GM13977 (cell line): Measurements from ENCODE around the gene RBSN.

Experiments
- DNase-seq: peaks from one replicate; pipeline ENCODE4 v3.0.0; 2012; ENCODE audit warnings: low spot score
- CTCF ChIP-seq: IDR thresholded peaks from 2 replicates; pipeline ENCODE4 v1.5.1; 2012; ENCODE audit warnings: mild to moderate bottlenecking, control low read depth; ENCODE audit not compliant: insufficient read depth; ENCODE audit errors: extremely low read depth, missing control alignments
- in situ Hi-C: fragments of 300-500 bp; cut with MboI; formaldehyde crosslinking; loops from one replicate; pipeline ENCODE4 v1.12.0; 2022; ENCODE audit warnings: low sequenced_read_pairs, low pct_unique_long_range_greater_than_20kb, mixed read lengths, inconsistent platforms; ENCODE audit not compliant: unreplicated experiment

RBSN gene

GRCh38 chr3:15064835-15065549 is 34.0 kb downstream of the RBSN start, which contains the start of gene MRPS25:
Gene MRPS25 (minus strand): TSS chr3:15065315. CDS start chr3:15065194, 121 bp downstream.
- in situ Hi-C loops: no loop called here
- no peak for TF ChIP-seq CTCF
- peak; percentile 97 for DNase-seq

- in situ Hi-C loops: no loop called here
- peak; percentile 47 for DNase-seq
- no peak for TF ChIP-seq CTCF
Measured at GRCh38 chr3:15064299-15064834, 34.6 kb downstream of the RBSN start.

GRCh38 chr3:15063656-15064286 is 35.2 kb downstream of the RBSN start:
- in situ Hi-C loops: no loop called here
- peak; percentile 39 for DNase-seq
- no peak for TF ChIP-seq CTCF

GRCh38 chr3:15063238-15063637 is 35.7 kb downstream of the RBSN start:
- no peak for DNase-seq
- TF ChIP-seq CTCF: no peak
- in situ Hi-C loops: no loop called here

GRCh38 chr3:15060029-15060428 is 38.9 kb downstream of the RBSN start:
- no peak for TF ChIP-seq CTCF
- in situ Hi-C loops: no loop called here
- DNase-seq: no peak

GRCh38 chr3:15056676-15057404 is 42.1 kb downstream of the RBSN start:
- DNase-seq: no peak
- TF ChIP-seq CTCF: no peak
- in situ Hi-C loops: no loop called here
